Right lung (tissue), 5 donors: ENCODE data around the gene PDC. TPM values are rescaled to one million over a fixed set of nuclear protein-coding genes. Genes with fewer than 3 reads are reported as not detected.
"Not testable (repeated sequence)": the region's sequence is repeated elsewhere in the genome, so short reads cannot be mapped to it uniquely, and the experiment has no call there.

Experiments used
- DNase-seq, 2 donors: peaks; one replicate each; pipeline ENCODE4 v3.0.0-alpha.2; 2013
- polyA plus RNA-seq, 5 donors: library from polyadenylated mRNA; unstranded; fragments of 120-200 nt; gene quantifications; one replicate each; pipeline versions ENCODE4 v1.2.1 to v1.2.3, GENCODE V29; 2013; ENCODE audit warnings: inconsistent platforms in 1 of 5, low replicate concordance in 1 of 5; ENCODE audit not compliant: insufficient read length in 5 of 5, insufficient read depth in 1 of 5

PDC gene
- polyA plus RNA-seq, 5 donors = 0.31 to 0.45 (median 0.36) TPM

DNA sequence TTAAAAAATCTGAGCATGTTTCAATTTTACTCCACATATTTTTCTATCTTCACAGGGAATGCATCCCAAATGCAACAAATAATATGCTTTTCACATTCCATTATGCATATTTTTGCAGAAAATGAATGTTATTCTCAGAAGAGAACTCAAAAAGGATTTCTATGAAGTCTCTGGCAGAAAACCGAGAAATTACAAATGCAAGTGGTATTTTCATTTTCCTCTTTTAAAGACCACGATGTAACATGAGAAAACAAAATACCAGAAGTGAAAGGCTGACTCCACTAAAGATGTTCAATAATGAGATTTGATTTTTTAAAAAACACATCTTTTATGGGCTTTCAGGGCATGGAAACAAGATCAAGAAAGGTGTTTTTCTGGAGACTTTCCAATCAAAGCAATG, 5.0 kb upstream of the PDC start:
- DNase-seq = no peak

DNA sequence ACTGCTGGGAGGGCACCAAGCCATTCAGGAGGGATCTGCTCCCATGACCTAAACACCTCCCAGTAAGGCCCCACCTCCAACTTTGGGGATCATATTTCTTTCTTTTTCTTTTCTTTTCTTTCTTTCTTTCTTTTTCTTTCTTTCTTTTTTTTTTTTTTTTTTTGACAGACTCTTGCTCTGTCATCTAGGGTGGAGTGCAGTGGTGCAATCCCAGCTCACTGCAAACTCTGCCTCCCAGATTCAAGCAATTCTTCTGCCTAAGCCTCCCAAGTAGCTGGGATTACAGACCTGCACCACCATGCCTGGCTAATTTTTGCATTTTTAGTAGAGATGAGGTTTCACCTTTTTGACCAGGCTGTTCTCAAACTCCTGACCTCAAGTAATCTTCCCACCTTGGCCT, 4.6 kb upstream of the PDC start:
- not testable (repeated sequence) for DNase-seq

DNA sequence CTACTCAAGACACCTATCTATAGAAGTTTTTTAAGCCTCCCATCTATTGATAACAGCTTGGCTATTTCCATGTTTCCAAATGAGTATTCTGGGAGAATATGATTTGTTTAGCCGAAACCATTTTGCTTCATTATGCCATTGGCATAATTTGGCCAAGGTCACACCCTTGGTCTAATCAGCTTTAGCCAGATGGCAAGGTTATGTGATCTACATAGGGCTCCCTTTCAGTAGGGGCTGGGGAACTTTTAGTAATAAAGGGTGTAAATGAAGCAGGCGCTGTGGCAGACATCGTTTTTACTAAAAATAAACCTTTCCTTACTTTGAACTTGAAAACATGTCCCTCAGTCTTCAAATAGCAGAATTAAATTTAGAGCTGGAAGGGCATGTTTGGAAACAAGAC, 3.0 kb upstream of the PDC start:
- no peak for DNase-seq

DNA sequence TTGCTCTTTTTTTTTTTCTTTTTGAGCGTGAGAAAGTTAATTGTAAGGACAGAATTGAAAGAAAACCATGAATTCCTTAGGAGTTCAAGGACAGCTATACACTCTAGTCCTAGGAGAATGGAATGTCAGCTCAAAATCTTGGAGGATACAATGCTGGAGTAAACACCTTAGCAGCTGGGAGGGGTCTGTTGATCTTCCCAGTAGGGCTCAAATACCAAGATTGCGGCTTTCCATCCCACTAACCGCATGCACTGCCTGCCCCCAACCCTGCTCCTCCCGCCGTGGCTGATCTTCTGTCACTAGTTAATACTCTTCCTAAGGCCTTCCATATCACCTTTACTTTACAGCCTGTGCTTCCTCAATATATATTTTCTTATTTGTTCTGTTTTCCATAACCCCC, 2.6 kb upstream of the PDC start:
- no peak for DNase-seq

DNA sequence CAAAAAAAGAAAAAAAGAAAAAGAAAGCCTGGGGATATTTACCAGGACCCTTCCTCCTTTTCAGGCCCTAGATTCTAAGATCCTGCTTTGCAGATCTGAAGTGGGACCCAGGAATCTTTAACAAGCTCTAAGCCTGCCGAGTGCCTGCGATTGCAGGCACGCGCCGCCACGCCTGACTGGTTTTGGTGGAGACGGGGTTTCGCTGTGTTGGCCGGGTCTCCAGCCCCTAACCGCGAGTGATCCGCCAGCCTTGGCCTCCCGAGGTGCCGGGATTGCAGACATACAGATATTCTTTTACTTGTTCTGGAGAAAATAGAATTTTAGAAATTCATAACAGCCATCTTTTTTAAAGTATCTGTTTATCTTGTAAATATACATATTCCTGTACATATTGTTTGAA, 1.8 kb downstream of the PDC start:
- DNase-seq = not testable (repeated sequence)

GRCh38 chr1:186456729-186457255, 4.1 kb downstream of the PDC start:
- DNase-seq = no peak

GRCh38 chr1:186454981-186455380, 5.9 kb downstream of the PDC start:
- DNase-seq = no peak

- no peak for DNase-seq
Measured at GRCh38 chr1:186446152-186446551, 14.8 kb downstream of the PDC start.

DNA sequence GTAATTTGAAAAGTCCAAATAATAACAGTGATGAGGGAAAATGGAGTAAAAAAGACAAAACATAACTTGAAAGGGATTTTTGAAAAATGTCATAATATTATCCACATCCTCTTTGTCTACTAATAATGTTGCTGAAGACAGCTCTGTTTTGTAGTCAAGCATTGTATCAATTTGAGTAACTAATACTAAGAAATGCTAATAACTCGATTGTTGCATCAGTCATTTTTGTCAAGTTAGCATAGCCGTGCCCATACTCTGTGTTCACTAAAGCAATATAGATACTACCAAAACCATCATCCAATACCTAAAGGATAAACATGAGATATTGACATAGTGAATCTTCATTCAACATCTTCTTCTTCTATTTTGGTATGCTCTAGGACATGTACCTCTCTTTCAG, 17.3 kb downstream of the PDC start:
- no peak for DNase-seq

- DNase-seq = no peak
Measured at GRCh38 chr1:186442651-186443375, 18.1 kb downstream of the PDC start.

GRCh38 chr1:186440584-186440983, 20.3 kb downstream of the PDC start:
- DNase-seq = no peak

DNA sequence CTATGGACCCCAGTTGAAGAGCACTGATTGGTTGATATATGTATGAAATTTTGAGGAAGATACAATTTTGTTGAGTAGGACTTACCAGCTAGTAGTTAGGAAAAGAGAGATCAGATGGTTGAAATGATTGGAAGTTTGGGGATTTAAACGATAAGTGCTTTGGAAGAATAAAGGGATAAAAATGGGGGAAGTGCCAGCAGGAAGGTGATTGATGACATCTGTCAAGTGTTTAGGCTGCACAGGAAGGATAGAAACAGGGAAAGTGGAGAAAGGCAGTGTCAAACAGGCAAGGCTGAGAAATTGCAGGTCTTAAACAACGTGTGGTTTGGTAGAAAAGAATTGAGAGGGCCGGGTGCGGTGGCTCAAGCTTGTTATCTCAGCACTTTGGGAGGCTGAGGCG, 22.3 kb downstream of the PDC start:
- DNase-seq = no peak

GRCh38 chr1:186435336-186435735, 25.6 kb downstream of the PDC start:
- DNase-seq = no peak

GRCh38 chr1:186429017-186429416, 31.9 kb downstream of the PDC start:
- no peak for DNase-seq

DNA sequence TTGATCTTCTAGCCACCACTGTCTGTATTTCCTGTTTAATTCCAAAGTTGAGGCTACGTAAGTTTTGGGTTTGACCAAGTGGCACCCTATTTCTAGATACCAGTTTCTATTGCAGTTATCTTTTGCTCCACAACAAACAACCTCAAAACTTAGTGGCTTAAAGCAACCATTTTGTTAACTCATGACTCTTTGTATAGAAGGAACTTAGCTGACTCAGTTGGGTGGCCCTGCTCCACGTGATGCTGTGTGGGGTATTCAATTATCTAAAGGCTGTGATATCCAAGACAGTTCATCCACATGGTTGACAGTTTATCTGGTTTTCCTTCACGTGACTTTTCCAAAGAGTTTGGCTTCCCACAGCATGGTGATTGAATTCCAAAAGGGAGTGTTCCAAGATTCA, 34.8 kb downstream of the PDC start:
- no peak for DNase-seq

DNA sequence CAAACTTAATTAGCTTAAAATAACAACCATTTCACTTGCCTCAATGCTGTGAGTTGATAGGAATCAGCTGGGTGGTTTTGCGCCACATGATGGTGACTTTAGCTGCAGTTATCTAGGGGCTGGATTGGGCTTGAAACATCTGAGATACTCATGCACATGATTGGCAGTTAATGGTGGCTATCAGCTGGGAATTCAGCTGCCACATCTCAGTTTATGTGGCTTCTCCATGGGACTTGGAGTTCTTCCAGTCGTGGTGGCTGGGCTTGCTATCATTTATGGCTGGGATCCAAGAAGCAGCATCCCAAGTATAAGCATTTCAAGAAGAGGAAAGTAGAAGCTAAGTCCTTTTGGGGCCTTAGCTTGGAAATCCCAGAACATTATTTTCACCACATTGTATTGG, 36.4 kb downstream of the PDC start:
- peak; percentile 35 to 38 for DNase-seq

DNA sequence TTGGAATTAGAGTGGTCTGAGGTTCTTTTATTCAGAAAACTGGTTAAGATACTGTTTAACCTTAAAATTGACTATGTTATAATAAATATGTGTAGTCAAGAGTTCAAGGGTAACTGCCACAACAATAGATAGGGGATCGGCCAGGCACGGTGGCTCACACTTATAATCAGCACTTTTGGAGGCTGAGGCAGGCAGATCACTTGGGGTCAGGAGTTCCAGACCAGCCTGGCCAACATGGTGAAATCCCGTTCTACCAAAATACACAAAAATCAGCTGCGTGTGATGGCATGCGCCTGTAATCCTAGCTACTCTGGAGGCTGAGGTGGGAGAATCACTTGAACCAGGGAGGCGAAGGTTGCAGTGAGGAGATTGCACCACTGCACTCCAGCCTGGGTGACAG, 39.5 kb downstream of the PDC start:
- no peak for DNase-seq

- DNase-seq = peak; percentile 31 to 32
Measured at GRCh38 chr1:186420923-186421322, 40.0 kb downstream of the PDC start.

DNA sequence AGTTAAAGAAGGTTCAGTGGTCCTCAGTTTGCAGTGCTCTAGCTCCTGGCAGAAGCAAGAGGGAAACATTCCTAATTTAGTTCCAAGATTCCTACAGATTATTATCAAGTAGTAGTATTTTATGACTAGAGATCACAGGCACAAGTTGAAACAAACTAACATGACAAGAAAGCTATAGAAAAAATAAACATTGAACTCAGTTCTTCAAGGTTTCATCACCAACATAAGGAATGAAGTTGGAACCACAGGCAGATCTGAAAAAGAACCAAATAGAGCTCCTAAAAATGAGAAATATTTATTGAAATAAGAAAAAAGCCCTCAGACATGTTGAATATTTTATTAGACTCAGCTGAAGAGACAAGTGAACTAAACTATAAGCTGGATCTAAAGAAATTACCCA, 40.6 kb downstream of the PDC start:
- DNase-seq = no peak

GRCh38 chr1:186418503-186418902, 42.4 kb downstream of the PDC start:
- DNase-seq = no peak

DNA sequence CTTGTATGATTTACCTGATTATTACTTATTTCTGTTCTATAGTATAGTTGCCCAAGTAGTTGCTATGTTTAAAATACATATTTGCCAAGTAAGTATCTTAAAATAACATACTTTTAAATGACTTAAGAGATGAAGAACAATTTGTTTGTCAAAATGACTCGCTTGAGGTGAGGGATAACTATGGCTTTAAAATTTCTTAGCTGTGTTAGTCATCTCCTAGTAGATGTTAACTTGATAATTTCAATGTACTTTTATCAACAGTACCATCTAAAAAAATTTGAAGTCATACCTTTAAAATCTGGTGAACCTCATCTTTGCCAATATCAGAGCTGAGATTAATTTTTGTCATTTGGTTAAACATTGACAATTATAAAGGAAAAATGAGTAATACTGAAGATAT, 47.6 kb downstream of the PDC start:
- DNase-seq = no peak

DNA sequence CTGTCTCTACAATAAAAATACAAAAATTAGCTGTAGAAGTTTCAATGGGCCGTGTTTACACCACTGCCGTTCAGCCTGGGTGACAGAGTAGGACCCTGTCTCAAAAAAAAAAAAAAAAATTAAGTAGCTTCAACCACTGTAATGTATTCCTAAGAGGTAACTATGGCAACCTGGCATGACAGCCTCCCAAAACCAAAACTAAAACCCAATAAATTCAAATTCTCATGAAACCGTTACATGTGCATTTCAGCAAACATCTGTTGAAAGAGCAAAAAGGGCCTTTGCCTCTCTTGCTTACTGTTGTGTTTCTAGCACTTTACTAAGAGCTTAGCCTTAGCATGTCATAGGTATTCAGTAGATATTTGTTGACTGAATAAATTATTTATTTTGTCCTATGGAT, 51.8 kb downstream of the PDC start:
- no peak for DNase-seq

- peak; percentile 12 to 32 for DNase-seq
Measured at GRCh38 chr1:186404454-186405051, 56.4 kb downstream of the PDC start.

- DNase-seq = no peak
Measured at GRCh38 chr1:186403632-186404031, 57.3 kb downstream of the PDC start.
